NCI-H1092 (cell line): ENCODE results near the gene MAPRE3.
A peak's percentile ranks its signal among the peaks of the same experiment; 100 is the strongest.
"Not testable (repeated sequence)": the region's sequence is repeated elsewhere in the genome, so short reads cannot be mapped to it uniquely, and the experiment has no call there.

Experiments
- DNase-seq: peaks from one replicate; lab custom pipeline; 2025; lab: John Stamatoyannopoulos, UW

Gene MAPRE3

DNA sequence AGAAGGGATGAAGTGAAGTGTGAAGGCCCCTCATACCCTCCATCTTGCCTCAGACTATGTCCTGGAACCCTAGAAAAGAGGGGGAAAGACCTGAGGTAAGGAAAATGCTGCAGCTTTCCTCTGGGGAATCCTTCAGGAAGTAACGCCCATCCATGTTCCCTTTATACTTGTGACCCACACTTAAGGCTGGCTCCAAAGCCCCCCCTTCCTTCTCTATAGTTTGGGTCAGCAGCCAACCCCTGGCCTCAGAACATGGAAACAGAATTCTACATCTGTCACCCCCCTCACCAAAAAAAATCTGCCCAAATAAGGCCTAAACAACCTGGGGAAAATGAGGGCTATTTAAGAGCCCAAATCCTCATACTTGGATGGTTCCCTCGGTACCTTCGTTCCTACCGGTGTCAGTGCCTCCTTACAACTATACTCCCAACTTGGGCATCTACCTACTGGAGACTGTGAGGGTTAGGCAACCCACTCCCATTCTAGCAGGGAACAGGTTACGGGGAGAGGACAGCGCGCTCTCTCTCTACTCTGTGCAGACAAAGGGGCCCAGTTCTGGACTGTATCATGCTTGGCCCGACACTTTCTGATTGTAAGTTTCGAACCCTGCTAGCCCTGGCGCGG lies 100.3 kb downstream of the MAPRE3 start:
- DNase-seq, result no peak

DNA sequence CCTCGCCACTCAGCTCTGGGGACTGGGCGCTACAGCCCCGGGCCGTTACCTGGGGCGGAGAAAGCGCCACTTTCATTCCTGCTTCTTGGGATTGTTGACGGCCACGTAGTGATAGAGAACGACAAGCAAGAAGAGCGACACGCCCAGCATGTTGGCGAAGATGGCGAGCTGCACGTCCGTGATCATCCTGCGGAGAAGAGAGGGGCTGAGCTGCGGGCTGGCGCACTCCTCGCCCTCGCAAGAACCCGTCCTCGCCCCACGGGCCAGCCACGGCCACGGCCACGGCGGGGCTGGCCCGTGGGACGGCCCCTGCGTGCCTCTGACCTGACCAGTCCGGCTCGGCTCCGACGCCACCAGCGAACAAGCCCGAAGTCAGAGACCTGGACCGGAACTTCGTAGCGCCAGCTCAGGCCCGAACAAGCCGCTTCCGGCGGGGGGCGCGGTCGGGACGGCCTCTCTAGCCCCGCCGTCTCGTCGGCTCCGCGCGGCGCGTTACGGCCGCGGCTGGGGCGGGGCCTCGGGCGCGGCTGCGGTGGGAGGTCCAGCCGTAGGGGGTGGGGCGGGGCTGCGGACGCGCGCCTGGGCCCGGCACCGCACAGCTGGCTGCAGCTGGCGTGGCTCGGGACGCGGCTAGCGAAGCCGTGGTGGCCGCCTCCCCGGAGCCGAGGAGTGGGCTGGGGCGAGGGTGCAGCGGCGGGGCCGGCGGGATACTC lies 101.0 kb downstream of the MAPRE3 start, which contains the start of gene OST4:
TSS of gene OST4 (minus strand) at position 378 of the 713 bp plus-strand sequence.
- DNase-seq, result peak; percentile 76

DNA sequence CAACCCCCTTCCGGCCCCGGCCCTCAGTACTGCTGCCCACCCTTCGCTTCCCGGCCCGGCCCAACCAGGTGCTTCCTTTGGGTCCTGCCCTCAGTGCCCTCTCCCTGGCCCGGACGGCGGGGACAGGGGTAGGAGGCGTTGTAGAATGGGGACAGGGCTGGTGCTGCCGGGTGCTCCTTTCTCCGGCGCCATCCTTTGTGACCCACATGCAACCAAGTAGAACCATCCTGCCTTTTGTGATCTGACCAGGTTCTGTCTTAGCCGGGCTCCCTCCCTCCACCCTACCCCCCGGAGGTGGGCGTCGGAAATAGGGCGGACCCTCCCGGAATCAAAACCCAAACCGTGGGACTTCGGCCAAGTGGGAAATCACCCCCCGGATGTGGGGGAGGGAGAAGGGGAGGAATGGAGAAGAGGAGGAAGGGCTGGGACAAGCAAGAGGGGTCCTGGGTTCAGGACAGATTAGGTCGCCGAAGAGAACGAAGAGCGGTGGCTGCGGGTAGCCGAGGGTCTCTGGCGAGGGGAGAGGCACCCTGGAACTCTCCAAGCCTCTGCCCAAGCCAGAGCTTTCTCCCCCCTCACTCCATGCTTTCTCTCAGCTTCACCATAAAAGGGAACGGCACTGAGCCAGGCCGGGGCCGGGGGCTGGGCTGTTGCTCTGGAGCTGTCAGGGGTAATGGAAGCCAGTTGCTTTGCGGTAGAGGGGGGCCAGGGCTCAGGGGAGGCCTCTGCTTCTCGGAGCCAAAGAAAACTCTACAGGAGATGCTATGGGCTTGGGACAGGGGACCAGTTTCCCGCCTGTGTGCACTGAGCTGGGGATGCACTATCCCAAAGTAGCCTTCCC lies 101.8 kb downstream of the MAPRE3 start:
- DNase-seq, result no peak

DNA sequence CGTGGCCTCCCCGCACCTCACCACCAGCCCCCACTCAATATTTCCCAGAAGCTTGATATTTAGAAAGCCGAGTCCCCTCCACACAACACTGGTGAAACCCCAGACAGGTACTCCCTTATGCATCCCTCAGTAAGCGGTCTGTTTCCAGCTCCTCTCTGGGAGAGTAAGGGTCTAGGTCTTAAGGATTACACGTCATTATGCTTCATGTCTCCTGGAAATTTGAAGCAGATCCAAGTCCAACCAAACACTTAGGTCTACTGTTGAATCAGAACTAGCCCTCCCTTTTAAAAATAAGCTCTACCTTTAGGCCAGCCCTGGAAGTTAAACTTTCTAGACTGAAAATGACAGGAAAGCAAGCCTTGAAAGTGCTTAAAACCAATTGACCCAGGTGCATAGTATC lies 102.5 kb downstream of the MAPRE3 start:
- no peak for DNase-seq

DNA sequence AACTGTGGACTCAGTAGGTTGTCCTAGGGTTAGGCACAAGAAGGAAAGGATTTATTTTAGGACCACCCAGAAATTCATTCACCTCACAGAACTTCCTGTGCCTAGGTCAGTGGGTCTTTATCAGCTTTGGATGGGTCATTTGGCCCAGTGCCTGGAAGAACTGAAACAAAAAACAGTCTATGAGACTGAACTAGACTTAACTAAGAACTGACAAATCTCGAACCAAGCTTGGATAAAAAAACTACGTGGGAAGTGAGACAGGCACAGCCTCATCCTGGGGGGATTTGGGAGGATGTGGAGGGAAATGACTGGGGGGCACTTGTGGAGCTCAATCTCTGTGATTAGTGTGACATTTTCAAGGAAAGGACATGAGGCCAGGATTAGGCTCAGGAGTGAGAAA lies 103.3 kb downstream of the MAPRE3 start:
- no peak for DNase-seq

DNA sequence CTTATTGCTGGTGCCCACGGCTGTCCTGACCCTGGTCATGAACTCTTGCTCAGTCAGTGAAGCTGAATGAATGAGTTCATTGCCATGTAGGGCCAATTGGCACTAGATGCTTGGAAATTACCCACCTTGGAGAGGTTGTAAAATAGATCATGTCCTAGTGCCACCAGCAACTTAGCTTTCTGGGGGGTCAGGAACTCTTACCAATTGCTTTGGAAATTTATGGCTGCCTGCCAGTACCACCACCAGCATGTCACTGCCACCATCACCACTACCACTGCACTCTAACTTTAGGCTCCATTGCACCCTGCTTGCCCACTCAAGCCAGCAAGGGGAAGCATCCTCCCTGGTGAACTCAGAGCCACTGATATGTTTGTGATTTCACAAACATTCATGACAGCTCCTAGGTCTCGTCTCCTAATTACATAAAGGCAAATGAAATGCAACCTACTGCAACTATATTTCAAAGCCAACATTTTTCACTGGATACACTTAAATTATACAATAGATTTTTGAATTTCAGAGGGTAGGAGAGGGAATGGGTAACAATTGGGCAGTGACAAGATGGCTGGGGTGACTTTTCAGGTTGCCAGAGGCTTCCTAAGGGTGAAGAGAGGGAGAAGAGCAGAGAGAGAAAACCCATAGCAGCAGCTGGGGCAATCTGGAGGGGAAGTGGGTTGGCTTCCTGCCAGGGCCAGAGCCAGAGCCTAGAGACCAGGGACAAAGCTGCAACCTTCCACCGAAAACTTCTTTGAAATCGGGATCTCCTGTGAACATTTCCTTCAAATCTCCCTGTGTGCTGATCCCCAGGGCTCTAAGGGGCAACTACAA lies 104.5 kb downstream of the MAPRE3 start:
- peak; percentile 28 for DNase-seq

DNA sequence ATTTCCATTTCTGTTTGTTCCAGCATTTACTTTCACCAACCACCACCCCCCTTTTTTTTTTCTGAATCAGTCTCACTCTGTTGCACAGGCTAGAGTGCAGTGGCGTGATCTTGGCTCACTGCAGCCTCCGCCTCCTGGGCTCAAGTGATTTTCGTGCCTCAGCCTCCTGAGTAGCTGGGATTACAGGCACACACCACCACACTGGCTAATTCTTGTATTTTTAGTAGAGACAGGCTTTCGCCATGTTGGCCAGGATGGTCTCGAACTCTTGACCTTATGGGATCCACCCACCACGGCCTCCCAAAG lies 105.1 kb downstream of the MAPRE3 start:
- DNase-seq, result not testable (repeated sequence)

DNA sequence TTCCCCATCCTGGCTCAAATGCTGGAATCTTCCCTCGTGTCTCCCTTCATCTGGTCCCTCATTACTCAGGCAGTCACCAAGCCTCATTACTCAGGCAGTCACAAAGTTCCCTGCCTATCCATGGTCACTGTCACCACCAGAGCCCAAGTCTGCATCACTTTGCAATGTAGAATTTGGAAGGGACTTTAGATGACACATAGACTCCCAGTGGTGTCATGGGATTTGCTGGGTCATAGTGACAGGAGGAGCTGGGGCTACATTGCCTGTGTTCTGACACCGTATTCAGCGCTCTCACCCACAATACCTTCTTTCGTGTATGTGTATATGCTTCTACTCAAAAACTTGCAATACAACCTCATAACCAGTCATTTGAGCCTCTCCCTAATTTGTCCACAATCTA lies 105.9 kb downstream of the MAPRE3 start:
- DNase-seq, result no peak
